Left renal cortex interstitium (tissue), 4 donors: ENCODE data around the gene GNPDA1. TPM values are rescaled to one million over a fixed set of nuclear protein-coding genes. Genes with fewer than 3 reads are reported as not detected.
A peak's percentile ranks its signal among the peaks of the same experiment; 100 is the strongest.

Source experiments
- DNase-seq, 4 donors: peaks; one replicate each; pipeline ENCODE4 v3.0.0-alpha.2; 2013; ENCODE audit warnings: low read depth in 4 of 4, low spot score in 2 of 4, missing footprints in 1 of 4
- polyA plus RNA-seq, 4 donors: library from polyadenylated mRNA; unstranded; fragments of 120-200 nt; gene quantifications; one replicate each; pipeline ENCODE4 v1.2.1, GENCODE V29; 2013; ENCODE audit not compliant: insufficient read length in 4 of 4

Gene GNPDA1
- polyA plus RNA-seq, 4 donors, result 60.1 to 62.8 (median 62.6) TPM

- DNase-seq, result no peak
Measured at GRCh38 chr5:141997358-141997960, 15.4 kb downstream of the GNPDA1 start.

- DNase-seq, result peak in 1 of 4 donors; percentile 7
Measured at GRCh38 chr5:141995656-141996055, 17.2 kb downstream of the GNPDA1 start.

- DNase-seq, result no peak
Measured at GRCh38 chr5:141994511-141995136, 18.2 kb downstream of the GNPDA1 start.

GRCh38 chr5:141992349-141992963 lies 20.4 kb downstream of the GNPDA1 start:
- DNase-seq, result peak in 1 of 4 donors; percentile 62

- no peak for DNase-seq
Measured at GRCh38 chr5:141989720-141990119, 23.1 kb downstream of the GNPDA1 start.

- DNase-seq, result no peak
Measured at GRCh38 chr5:141986072-141986471, 26.8 kb downstream of the GNPDA1 start.

GRCh38 chr5:141982626-141983025 lies 30.2 kb downstream of the GNPDA1 start:
- DNase-seq, result no peak

GRCh38 chr5:141978389-141978788 lies 34.4 kb downstream of the GNPDA1 start:
- no peak for DNase-seq

GRCh38 chr5:141976176-141976575 lies 36.7 kb downstream of the GNPDA1 start:
- no peak for DNase-seq

- DNase-seq, result no peak
Measured at GRCh38 chr5:141973871-141974595, 38.8 kb downstream of the GNPDA1 start.

GRCh38 chr5:141969783-141970771 lies 42.8 kb downstream of the GNPDA1 start:
- DNase-seq, result no peak

- DNase-seq, result peak in 3 of 4 donors; percentile 77 to 87 (median 81)
Measured at GRCh38 chr5:141968914-141969608, 43.8 kb downstream of the GNPDA1 start, which contains the start of gene RNF14. RNF14 (plus strand) TSS chr5:141969105; CDS start chr5:141973589, 4,484 bp downstream.

- DNase-seq, result no peak
Measured at GRCh38 chr5:141966963-141967333, 45.9 kb downstream of the GNPDA1 start.

- DNase-seq, result no peak
Measured at GRCh38 chr5:141966275-141966962, 46.4 kb downstream of the GNPDA1 start.

GRCh38 chr5:141965071-141965470 lies 47.8 kb downstream of the GNPDA1 start:
- no peak for DNase-seq

GRCh38 chr5:141963701-141964100 lies 49.1 kb downstream of the GNPDA1 start:
- no peak for DNase-seq

GRCh38 chr5:141961466-141961865 lies 51.4 kb downstream of the GNPDA1 start:
- no peak for DNase-seq

GRCh38 chr5:141960449-141961323 lies 52.1 kb downstream of the GNPDA1 start:
- DNase-seq, result peak; percentile 65 to 93 (median 78)
